Measurements from ENCODE around the gene BRD4. TPM values are rescaled to one million over a fixed set of nuclear protein-coding genes. Genes with fewer than 3 reads are reported as not detected.
A peak's percentile ranks its signal among the peaks of the same experiment; 100 is the strongest.

BRD4 gene
- 3.6 and 5.8 TPM in 2 replicates for polyA plus RNA-seq
- polyA minus RNA-seq: 15.3 and 25.1 TPM in 2 replicates

DNA sequence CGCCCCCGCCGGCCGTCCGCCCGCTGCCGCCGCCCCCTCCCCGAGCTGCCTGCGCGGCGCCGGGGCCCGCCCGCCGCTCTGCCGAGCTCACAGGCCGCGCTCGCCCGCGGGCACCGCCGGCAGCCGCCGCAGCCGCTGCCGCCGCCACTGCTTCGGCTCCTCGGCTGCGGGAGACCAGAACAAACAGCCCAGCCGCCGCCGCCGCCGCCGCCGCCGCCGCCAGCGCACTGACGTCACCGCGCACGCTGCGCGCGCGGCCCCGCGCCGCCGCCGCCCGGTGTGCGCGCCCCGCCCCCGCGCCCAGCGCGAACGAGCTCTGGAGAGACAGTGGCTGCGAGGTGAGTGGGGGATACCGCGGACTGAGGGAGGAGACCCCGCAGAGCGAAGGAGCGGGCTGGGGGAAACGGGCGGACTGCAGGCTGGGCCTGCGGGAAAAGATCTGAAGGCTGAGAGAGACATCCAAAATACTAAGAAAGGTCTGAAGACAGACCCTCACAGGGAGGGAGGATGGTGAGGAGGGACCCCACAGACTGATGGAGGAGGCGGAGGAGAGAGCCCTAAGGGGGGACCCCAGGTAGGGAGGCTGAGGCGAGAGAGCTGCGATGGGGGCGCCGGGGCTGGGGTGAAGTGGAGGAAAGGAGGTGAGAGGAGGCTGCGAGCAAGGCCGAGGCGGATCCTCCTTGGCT is at the start of gene BRD4:
Gene BRD4, minus strand, starts transcription at position 229 of the 686 bp plus-strand sequence. CDS start 59,440 bp downstream, outside the sequence.
- H3K4me2 ChIP-seq (ENCODE audit: low read length): peak within 1 kb of the TSS; percentile 45
- peaks cover 5% of the 10 kb centered on the region for H4K20me1 ChIP-seq (ENCODE audit: insufficient read depth)
- peak within 1 kb of the TSS; percentile 96 for H3K9ac ChIP-seq (ENCODE audit: low read length)
- H3K27me3 ChIP-seq (ENCODE audit: insufficient read depth, low read depth, low read length): no peaks in the 10 kb centered on the region
- no peaks in the 10 kb centered on the region for H3F3A ChIP-seq (ENCODE audit: insufficient read depth, low read length, poor library complexity, severe bottlenecking)
- TF ChIP-seq RAD21 (conservative IDR thresholded peaks at IDR 0.05): peak; percentile 61
- TF ChIP-seq EP300 (conservative IDR thresholded peaks at IDR 0.05; ENCODE audit: poor library complexity, severe bottlenecking): no peak
- peak; percentile 58 for TF ChIP-seq SMC3 (conservative IDR thresholded peaks at IDR 0.05; ENCODE audit: poor library complexity)
- TF ChIP-seq EZH2 (IDR thresholded peaks at IDR 0.05; ENCODE audit: borderline replicate concordance, insufficient read depth, low read length, poor library complexity, severe bottlenecking): no peak
- peak; percentile 92 for TF ChIP-seq REST (IDR thresholded peaks at IDR 0.05; ENCODE audit: borderline replicate concordance)
- peak; percentile 96 for TF ChIP-seq POLR2AphosphoS5 (IDR thresholded peaks at IDR 0.05)
- TF ChIP-seq, protein P1, sequence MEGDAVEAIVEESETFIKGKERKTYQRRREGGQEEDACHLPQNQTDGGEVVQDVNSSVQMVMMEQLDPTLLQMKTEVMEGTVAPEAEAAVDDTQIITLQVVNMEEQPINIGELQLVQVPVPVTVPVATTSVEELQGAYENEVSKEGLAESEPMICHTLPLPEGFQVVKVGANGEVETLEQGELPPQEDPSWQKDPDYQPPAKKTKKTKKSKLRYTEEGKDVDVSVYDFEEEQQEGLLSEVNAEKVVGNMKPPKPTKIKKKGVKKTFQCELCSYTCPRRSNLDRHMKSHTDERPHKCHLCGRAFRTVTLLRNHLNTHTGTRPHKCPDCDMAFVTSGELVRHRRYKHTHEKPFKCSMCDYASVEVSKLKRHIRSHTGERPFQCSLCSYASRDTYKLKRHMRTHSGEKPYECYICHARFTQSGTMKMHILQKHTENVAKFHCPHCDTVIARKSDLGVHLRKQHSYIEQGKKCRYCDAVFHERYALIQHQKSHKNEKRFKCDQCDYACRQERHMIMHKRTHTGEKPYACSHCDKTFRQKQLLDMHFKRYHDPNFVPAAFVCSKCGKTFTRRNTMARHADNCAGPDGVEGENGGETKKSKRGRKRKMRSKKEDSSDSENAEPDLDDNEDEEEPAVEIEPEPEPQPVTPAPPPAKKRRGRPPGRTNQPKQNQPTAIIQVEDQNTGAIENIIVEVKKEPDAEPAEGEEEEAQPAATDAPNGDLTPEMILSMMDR (IDR thresholded peaks at IDR 0.05; ENCODE audit: poor library complexity, severe bottlenecking): no peak
- TF ChIP-seq TAF1 (IDR thresholded peaks at IDR 0.05; ENCODE audit: low read depth): peak; percentile 93
- peak; percentile 21 for TF ChIP-seq MXI1 (conservative IDR thresholded peaks at IDR 0.05; ENCODE audit: poor library complexity, severe bottlenecking)
- H3K4me3 ChIP-seq (ENCODE audit: low read length): peak within 1 kb of the TSS; percentile 99
- H3K79me2 ChIP-seq (replicated peaks; ENCODE audit: insufficient read depth, low read length): peaks cover 50% of the 10 kb centered on the region
- peak within 1 kb of the TSS; percentile 91 for H2AFZ ChIP-seq (ENCODE audit: low read depth, low read length)
- H3K27ac ChIP-seq (ENCODE audit: low read length): peak within 1 kb of the TSS; percentile 94
- no peaks in the 10 kb centered on the region for H3K9me2 ChIP-seq (ENCODE audit: insufficient read depth, low read length)
- H3K9me3 ChIP-seq (ENCODE audit: low read length): no peaks in the 10 kb centered on the region
- H3K36me3 ChIP-seq (ENCODE audit: insufficient read depth, low read length): no peaks in the 10 kb centered on the region

- Histone ChIP-seq H3K4me3 (ENCODE audit: low read length) (no peak overlapping the region), H4K20me1 (ENCODE audit: insufficient read depth) (no peaks in the 10 kb centered on the region), H3K27ac (ENCODE audit: low read length) (no peak overlapping the region), H3K9me3 (ENCODE audit: low read length) (no peaks in the 10 kb centered on the region), H3F3A (ENCODE audit: insufficient read depth, low read length, poor library complexity, severe bottlenecking) (no peaks in the 10 kb centered on the region), H3K9ac (ENCODE audit: low read length) (no peak overlapping the region), H2AFZ (ENCODE audit: low read depth, low read length) (no peak overlapping the region), H3K36me3 (ENCODE audit: insufficient read depth, low read length) (no peaks in the 10 kb centered on the region), H3K79me2 (replicated peaks; ENCODE audit: insufficient read depth, low read length) (peaks cover 21% of the 10 kb centered on the region), H3K27me3 (ENCODE audit: insufficient read depth, low read depth, low read length) (no peaks in the 10 kb centered on the region), H3K9me2 (ENCODE audit: insufficient read depth, low read length) (no peaks in the 10 kb centered on the region), H3K4me2 (ENCODE audit: low read length) (no peak overlapping the region)
- no peak for TF ChIP-seq REST (IDR thresholded peaks at IDR 0.05; ENCODE audit: borderline replicate concordance)
- TF ChIP-seq SMC3 (conservative IDR thresholded peaks at IDR 0.05; ENCODE audit: poor library complexity): no peak
- no peak for TF ChIP-seq EP300 (conservative IDR thresholded peaks at IDR 0.05; ENCODE audit: poor library complexity, severe bottlenecking)
- TF ChIP-seq MXI1 (conservative IDR thresholded peaks at IDR 0.05; ENCODE audit: poor library complexity, severe bottlenecking): no peak
- no peak for TF ChIP-seq POLR2AphosphoS5 (IDR thresholded peaks at IDR 0.05)
- TF ChIP-seq, protein P1 (IDR thresholded peaks at IDR 0.05; ENCODE audit: poor library complexity, severe bottlenecking): no peak
- TF ChIP-seq TAF1 (IDR thresholded peaks at IDR 0.05; ENCODE audit: low read depth): no peak
- no peak for TF ChIP-seq EZH2 (IDR thresholded peaks at IDR 0.05; ENCODE audit: borderline replicate concordance, insufficient read depth, low read length, poor library complexity, severe bottlenecking)
- TF ChIP-seq RAD21 (conservative IDR thresholded peaks at IDR 0.05): no peak
Measured at GRCh38 chr19:15381864-15382263, 49.5 kb upstream of the BRD4 start.

Measured in neural cell (in vitro differentiated cells).